CD4-positive, alpha-beta T cell treated with Interleukin-2 at 100 ng/mL for 4 hours (primary cell): ENCODE data around the gene MRPL17.

Experiments used
- DNase-seq: peaks from one replicate; pipeline ENCODE4 v3.0.0-alpha.2; 2020; ENCODE audit warnings: low spot score

Gene MRPL17

DNA sequence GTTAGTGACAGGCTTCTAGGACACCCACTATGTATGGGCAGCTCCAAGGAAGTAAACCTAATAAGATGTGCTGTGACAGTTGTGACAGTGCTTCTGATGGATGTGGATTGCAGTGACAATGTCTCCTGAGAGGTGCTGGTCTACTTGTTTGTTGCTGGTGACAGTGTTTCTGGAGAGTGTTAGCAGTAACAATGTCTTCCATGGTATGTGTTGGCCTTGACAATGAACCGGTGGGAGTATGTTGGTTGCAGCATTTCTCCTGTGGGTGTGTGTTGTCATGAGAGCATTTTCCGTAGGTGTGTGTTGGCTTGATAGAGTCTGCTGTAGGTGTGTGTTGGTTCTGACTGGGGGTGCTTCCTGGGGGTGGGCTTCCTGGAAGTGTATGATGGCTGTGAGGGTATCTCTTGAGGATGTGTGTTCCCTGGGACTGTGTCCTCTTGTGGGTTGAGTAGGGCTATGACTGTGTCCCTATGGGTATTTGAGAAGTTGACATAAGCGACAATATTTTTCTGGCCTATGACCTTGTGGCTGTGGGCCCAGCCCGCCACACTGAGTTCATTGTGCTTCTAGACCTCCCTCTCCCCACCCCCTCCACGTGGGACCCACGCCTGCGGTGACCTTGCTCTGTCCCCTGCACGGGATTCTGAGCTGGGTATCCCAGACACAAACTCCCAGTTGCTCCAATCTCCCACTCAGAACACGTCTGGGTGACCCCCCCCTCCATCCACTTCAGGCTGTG lies 28.7 kb downstream of the MRPL17 start:
- DNase-seq, result no peak

DNA sequence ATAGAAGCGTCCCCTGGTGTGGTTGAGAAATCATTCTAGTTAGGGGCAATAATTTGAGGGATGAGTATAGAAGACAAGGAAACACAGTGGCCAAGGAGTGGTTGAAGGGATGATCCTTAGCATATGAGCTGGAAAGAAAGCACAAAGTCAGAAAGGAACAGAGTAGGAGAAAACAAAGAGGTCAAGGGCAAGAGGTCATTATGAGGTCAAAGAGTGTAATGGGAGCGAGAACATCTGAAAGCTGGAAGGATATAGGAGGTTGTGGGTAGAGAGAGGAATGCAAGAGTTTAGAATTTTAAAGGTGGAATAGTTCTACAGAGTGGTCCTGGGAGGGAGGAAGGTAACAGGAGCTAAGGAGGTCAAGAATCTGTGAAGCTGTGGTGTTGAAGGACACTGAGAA lies 29.5 kb downstream of the MRPL17 start:
- no peak for DNase-seq

DNA sequence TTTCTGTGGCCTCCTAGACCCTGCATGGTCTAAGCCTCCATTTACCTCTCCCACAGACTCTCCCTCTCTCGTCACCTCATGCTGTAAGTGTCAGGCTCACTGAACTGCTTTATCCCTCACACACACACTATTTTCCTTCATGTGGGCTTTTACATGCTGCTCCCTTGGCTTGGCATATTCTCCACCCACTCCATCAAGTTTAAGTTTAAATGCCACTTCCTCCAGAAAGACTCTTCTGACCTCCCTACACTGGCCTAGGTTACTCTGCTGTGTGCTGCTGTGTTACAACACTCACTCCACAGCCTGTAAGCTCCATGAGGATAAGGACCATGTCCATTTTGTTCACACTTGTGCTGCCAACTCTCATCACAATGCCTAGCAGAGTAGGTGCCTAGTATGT lies 30.0 kb downstream of the MRPL17 start:
- DNase-seq, result no peak

- no peak for DNase-seq
Measured at GRCh38 chr11:6652182-6652581, 31.0 kb downstream of the MRPL17 start.

- peak; percentile 40 for DNase-seq
Measured at GRCh38 chr11:6650980-6651379, 32.2 kb downstream of the MRPL17 start.

DNA sequence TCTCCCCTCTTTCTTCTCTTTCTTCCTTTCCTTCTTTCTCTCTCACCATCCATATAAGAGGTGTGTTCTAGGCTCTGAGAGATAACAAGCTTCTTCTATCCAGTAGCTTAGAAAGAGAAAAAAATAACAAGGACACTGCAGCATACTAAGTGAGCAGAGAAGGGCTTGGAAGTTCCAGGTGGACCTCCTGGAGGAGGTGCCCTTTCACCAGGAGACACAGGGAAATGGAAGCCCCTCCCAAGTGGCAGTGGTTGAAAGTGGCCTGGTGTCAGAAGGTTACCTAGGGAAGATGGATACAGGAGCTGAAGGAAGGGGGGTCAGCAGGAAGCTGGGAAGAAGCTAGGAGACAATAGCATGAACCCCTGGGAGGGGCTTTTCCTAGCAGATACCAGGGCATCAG lies 33.0 kb downstream of the MRPL17 start:
- no peak for DNase-seq

GRCh38 chr11:6648501-6648900 lies 34.6 kb downstream of the MRPL17 start:
- no peak for DNase-seq

DNA sequence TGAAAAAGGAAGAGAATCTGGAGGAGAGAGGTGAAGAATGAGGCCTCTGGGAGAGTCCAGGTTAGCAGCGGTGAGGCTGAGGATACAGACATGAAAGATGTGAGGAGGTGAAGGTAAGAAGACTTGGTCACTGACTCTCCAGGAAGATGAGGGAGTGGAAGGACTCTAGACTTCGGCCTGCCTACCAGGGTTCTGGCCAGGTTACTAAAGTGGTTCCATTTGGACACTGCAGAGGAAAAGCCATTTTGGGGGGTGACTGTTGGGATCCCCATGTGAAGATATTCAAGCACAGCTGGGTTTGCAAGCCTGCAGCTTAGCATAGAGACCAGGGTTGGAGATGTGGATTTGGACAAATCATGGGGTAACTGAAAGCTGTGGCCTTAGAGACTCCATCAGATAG lies 35.3 kb downstream of the MRPL17 start:
- DNase-seq, result no peak

GRCh38 chr11:6646918-6647679 lies 36.0 kb downstream of the MRPL17 start:
- peak; percentile 29 for DNase-seq

DNA sequence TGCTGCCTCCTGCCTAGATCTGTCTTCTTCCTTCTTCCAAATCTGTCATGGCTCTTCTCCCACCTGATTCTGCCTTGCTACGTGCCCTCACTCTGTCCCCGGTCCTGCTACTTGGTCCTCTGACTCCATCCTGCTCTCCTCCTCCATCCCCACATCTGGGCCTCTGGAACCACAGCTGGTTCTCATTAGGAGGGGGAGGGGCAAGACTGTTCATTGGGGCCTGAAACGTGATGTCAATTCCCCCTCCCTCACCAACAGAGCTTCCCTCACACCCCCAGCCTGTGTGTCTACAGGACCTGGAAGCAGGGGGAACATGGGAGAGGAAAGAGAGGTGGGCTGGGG lies 36.6 kb downstream of the MRPL17 start:
- no peak for DNase-seq

DNA sequence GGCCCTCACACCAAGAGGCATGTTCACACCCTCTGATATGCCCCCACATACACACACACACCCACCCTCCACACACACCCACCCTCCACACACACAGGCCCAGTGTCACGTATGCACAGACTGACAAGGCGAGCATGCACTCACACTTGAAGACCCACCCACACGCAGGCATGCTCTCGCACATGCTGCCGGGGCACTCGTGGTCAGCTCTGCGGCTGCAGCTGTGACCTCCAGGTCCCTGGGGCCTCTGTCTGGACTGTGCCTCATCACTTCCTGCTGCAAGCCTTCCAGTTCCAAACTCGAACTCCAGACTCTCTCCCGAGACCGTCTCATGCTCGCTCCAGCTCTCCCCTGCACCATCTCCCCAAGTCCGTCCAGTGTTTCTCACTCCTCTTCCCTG lies 37.1 kb downstream of the MRPL17 start:
- DNase-seq, result no peak

DNA sequence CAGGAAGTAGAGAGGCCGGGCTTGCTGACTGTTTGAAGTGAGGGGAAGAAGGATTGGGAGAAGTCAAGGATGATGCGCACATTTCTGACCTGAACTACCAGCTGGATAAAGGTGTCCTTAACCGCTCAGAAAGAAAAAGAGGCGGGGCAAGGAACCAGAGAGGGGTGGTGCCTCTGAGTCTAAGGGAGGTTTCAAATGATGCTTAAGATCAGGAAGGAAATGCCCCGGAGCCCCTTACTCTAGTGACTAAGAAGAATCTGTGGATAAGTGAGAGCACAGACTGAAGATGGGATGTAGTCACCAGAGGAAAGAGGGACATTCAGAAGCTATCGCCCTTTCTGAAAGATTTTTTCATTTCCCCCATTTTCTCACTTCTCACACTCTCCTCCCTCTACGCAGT lies 40.2 kb downstream of the MRPL17 start:
- DNase-seq, result no peak

DNA sequence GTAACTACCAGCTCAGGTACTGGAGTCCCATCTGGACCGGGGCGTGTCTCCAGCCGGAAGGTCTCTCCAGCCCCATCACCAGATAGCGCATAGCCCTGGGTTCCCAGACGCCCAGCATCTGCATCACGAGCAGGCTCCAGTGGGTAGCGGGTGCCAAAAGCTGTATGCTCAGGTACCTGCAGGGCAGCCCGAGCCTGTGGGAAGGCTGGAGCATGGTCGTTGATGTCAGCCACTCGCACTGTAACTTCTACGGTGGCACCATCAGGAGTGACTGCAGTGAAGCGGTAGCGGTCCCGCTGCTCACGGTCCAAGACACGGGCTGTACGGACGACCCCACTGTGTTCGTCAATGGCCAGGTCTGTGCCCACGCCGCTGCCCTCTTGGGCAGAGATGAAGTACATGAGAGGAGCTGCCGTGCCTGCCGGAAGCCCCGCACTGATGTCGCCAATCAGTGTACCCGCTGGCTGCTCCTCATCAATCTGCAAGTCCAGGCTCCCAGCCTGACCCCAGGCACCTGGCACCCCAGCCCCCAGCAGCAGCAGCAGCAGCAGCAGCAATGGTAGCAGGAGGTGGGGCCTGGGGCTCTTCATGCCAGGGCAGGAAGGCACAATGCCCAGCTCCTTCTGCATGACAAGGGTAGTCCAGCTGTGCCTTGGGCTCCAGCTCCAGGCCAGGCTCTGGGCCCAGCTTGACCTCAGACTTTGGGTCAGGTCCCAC lies 42.0 kb downstream of the MRPL17 start:
- DNase-seq, result no peak

DNA sequence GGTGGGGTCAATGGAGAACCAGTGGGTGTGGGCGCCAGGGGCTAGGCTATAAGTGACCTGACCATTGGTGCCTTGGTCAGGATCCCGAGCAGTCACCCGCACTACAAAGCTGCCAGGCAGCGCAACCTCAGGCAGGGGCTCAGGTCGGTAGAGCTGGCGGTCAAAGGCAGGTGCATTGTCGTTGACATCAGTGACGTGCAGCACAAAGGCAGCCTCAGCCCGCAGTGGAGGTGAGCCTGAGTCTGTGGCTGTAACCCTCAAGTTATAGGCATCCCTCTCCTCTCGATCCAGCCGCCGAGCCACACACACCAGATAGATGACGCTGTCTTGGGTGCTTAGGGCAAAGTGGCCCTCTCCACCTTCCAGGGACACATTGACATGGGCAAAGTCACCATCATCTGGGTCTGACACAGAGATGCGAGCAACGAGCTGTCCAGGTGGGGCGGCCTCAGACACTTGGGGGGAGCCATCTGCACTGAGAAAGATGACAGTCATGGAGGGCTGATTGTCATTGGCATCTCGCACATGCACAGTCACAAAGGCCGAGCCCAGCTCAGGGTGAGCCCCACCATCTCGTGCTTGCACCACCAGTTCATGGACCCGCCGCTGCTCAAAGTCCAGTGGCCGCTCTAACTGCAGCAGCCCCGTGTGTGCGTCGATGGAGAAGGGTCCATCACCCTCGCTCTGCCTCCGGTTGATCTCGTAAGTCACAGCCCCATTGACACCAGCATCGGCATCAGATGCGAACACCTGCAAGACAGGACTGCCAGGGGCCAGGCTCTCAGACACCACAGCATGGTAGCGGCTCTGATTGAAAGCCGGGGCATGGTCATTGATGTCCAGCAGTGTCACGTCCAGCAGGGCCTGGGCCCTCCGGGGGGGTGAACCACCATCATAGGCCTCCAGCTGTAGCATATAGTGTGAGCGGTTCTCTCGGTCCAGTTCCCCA lies 42.8 kb downstream of the MRPL17 start:
- no peak for DNase-seq

DNA sequence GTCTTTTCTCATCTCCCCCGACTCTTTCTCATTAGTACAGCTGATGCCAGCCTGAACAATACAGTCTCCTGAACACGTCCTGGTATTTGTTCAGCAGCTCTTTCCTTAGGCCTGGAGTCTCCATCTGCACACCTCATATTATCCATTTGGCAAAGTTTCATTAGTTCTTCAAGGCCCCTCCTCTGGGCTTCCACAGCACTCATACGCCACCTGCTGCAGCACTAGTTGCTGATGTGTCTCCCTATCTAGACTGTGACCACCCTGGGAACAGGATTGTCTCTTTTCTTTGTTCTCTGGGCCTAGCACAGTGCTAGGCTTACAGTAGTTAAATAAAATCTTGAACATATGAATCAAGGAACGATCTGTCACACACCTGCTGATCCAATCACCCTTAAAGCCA lies 44.7 kb downstream of the MRPL17 start:
- DNase-seq, result no peak

GRCh38 chr11:6637871-6638270 lies 45.3 kb downstream of the MRPL17 start:
- DNase-seq, result no peak

DNA sequence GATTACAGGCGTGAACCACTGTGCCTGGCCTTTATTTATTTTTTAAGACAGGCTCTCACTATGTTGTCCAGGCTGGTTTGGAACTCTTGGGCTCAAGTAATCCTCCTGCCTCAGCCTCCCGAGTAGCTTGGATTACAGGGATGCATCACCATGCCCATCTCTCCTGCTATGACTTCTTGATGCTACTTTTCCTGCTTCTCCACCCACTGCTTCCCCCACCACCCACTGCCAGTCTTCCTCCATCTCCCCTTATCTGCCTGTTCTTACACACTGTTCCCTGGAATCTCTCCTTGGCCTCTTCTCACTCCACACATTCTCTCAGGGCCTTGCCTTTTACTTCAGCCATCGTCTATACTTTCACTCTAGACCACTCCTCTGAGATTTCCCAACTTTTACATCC lies 46.7 kb downstream of the MRPL17 start:
- no peak for DNase-seq

DNA sequence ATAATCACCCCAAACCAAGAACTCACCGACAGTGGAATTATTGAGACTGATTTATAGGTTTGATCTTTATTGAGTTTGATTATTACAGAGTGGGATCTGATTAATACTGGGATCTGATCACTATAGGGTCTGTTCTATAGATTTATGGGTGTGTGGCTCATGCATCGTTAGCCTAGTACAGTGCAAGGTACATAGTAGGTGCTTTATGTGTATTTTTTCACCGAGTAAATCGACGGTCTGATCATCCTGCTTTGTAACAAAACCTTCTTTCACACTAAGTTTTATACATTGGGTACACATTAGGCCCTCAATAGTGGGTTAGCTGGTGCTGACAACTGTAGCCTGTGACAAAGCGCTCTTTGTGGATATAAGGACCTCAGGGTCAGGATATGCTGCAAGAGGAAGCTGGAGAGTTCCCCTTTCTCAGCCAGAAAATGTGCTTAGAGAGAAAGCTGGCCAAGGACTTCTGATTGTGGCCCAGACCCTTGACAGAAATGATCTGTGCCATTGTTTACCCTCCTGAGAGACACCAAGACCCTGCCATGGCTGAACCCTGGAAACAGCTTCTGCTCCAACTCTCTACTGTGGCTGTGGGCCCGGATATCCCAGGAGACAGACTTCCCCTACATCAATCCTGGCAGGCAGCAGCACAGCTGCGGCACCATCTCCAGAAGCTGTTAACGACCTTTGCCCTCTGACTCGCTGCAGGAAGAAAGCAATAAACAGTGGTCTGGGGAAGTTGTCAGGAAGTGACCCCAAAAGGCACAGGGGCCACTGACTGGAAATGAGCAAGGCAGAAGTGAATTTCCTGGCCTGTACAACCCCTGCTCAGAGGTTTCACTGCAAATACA lies 47.8 kb downstream of the MRPL17 start:
- no peak for DNase-seq

DNA sequence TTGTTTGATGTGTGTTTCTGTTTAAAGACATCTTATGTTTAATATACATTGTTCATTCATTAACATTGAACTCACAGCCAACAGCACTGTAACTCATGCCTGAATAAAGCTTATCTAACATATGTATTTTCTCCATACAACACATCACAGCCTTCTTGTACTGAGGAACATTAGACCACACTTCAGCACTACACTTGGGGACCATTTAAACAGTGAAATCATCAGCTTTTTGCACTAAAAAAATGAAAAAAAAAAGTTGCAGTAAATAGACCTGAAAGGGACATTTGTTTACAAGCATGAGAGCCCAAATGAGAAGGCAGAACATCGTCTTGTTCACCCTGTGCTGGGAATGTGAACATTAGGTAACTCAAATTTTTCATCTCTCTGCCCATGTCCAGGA lies 48.6 kb downstream of the MRPL17 start:
- no peak for DNase-seq

DNA sequence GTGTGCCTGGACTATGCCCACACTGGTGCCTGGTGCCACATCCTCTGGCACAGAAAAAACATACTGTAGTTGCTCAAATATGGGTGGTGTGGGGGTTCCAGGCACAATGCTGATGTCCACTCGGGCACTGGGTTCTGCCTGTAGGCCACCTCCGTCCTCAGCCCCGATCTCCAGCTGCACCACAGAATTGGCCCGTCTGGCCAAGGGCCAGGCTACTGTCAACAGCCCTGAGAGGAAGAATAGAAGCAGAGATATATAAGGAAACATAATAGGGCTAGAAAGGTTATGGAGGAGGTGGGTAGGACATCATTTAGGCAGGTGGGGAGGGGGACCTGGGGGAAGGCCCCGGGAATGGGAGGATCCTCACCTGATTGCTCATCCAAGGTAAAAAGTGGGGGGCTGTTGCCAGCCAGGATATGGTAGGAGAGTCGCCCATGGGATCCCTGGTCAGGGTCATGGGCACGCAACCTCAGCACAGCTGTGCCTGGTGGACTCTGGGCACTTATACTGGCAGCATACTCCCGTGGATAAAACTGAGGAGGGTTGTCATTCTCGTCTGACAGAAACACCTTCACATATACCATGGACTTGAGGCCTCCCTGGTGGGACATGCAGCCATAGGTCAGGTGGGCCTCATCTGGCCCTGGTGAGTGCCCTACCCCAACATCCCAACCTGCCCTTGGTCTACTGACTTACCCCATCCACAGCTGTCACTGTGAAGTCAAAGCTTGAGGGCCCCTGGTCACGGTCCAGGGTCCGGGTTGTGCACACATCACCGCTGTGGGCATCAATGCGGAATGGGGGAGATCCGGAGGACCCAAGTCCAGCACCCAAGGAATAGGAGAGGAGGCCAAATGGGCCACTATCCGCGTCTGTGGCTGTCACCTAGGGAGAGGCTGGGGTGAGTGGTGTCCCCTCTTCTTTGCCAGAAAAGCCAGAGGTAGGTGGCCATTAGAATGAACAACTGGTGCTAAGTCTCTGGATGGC lies 49.4 kb downstream of the MRPL17 start:
- no peak for DNase-seq
